Measurements from ENCODE around the gene TMEM52B. TPM values are rescaled to one million over a fixed set of nuclear protein-coding genes. Genes with fewer than 3 reads are reported as not detected.

The TMEM52B gene
- total RNA-seq, 4 donors from 2014 or later: 0.16 TPM; not detected in 3

DNA sequence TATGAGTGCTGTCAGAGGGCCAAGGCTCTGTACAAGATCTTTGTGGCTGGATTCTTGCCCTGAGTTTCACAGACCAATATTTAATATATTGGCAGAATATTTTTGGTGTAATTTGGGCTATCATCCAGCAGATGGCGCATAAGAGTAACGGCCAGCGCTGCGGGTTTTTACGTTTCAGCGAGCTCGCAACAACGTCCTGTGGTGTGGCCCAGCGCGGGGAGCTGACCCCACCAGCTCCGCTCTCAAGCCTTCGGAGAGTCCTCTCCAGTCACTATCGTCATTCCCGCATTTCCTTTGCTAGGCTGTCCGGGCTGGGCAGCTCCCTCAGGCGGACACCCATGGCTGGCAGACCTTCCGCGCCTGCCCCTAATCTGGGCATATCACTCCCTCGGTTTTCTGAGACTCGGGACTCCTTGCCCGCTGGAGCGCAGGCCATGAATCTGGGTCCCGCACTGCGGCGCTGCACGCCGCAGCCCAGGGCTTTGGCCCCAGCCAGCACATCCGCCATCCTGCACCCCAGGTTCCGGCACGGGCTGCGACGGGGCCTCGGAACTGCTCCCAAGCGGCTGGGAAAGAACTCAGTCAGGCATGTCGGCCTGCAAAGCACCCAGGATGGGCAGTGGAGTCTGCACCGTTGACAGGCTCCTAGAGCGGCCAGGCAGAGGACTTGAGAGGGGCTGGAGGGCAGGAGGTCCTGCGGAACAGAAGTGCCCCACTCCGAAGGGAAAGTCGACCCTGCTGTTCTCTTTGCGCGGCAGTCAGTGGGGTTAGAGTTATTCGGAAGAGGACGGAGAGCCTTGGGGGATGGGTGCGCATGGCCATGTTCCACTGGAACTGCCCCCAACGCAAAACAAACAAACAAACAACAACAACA lies 25.3 kb upstream of the TMEM52B start:
- Histone ChIP-seq H3K4me1 (peaks cover 12% of the 10 kb centered on the region), H3K4me3 (peak overlapping the region; percentile 59), H3K9me3 (no peaks in the 10 kb centered on the region), H3K27me3 (no peaks in the 10 kb centered on the region), H3K36me3 (no peaks in the 10 kb centered on the region), H3K27ac (peak overlapping the region; percentile 42)
- DNase-seq (ENCODE audit: low spot score in 2 of 2): peak; percentile 79 to 87
- 14% methylated on average over 37 of the region's 46 CpGs for WGBS
- no peak for TF ChIP-seq POLR2A (IDR thresholded peaks at IDR 0.05)
- TF ChIP-seq POLR2AphosphoS5 (IDR thresholded peaks at IDR 0.05): peak in 1 of 3 donors; percentile 14
- TF ChIP-seq EP300 (IDR thresholded peaks at IDR 0.05): no peak
- TF ChIP-seq CTCF (IDR thresholded peaks at IDR 0.05): peak; percentile 55 to 73

- Histone ChIP-seq H3K27me3 (no peaks in the 10 kb centered on the region), H3K9me3 (no peaks in the 10 kb centered on the region), H3K4me1 (peaks cover 12% of the 10 kb centered on the region), H3K4me3 (peak overlapping the region; percentile 59), H3K36me3 (no peaks in the 10 kb centered on the region), H3K27ac (no peak overlapping the region)
- TF ChIP-seq POLR2A (IDR thresholded peaks at IDR 0.05) (no peak), EP300 (IDR thresholded peaks at IDR 0.05) (no peak), CTCF (IDR thresholded peaks at IDR 0.05) (no peak), POLR2AphosphoS5 (IDR thresholded peaks at IDR 0.05) (no peak)
- DNase-seq (ENCODE audit: low spot score in 2 of 2): no peak
- 69% methylated on average over 6 of the region's 6 CpGs for WGBS
These were observed 24.7 kb upstream of the TMEM52B start for GRCh38 chr12:10154145-10154496.

GRCh38 chr12:10155966-10156365 lies 22.9 kb upstream of the TMEM52B start:
- Histone ChIP-seq H3K4me3 (no peak overlapping the region), H3K27ac (no peak overlapping the region)
- DNase-seq (ENCODE audit: low spot score in 2 of 2): no peak

DNA sequence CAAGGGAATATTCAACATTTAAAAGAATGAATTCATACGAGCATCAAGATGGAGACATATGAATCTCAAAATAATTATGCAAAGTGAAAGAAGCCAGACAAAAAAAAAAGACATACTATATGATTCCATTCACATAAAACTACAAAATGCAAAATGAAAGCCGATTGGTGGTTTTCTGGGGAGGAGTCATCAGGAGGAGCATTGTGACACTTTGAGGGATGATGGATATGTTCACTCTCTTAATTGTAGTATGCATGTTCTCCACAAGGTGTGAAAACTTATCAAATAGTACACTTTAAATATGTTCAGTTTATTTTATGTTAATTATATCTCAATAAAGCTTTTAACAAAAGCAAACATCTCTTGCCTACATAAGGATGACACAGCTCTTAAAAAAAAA lies 20.4 kb upstream of the TMEM52B start:
- Histone ChIP-seq H3K27ac (no peak overlapping the region), H3K9me3 (no peaks in the 10 kb centered on the region), H3K27me3 (no peaks in the 10 kb centered on the region), H3K4me3 (no peak overlapping the region), H3K4me1 (peaks cover 16% of the 10 kb centered on the region), H3K36me3 (no peaks in the 10 kb centered on the region)
- TF ChIP-seq POLR2A (IDR thresholded peaks at IDR 0.05) (no peak), EP300 (IDR thresholded peaks at IDR 0.05) (no peak), CTCF (IDR thresholded peaks at IDR 0.05) (no peak), POLR2AphosphoS5 (IDR thresholded peaks at IDR 0.05) (no peak)
- DNase-seq (ENCODE audit: low spot score in 2 of 2): no peak
- WGBS: 87% methylated on average over 2 of the region's 2 CpGs

More at GRCh38 chr12:10155966-10156365, 22.9 kb upstream of the TMEM52B start:
- TF ChIP-seq POLR2A (IDR thresholded peaks at IDR 0.05) (no peak), EP300 (IDR thresholded peaks at IDR 0.05) (no peak), CTCF (IDR thresholded peaks at IDR 0.05) (no peak), POLR2AphosphoS5 (IDR thresholded peaks at IDR 0.05) (no peak)
- Histone ChIP-seq H3K27me3 (no peaks in the 10 kb centered on the region), H3K36me3 (no peaks in the 10 kb centered on the region), H3K4me1 (peaks cover 21% of the 10 kb centered on the region), H3K9me3 (no peaks in the 10 kb centered on the region)
- 79% methylated on average over 3 of the region's 3 CpGs for WGBS

DNA sequence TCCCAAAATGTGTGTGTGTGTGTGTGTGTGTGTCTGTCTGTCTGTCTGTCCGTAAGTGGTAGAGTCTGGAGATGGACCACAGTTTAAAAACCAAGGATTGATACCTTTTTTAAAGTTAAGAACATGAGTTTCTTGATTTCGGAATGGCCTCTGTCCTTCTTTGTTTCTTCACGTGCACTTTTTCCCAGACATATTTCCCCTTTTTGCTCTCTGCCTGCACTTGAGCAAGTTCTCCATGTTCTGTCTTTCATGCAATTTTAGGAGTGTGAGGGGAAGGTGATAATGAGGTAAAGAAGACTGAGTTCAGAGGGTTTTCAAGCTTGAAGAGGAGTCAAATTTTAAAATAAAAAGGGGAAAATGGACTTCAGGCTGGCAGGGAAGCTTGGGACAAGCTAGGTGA lies 19.6 kb upstream of the TMEM52B start:
- Histone ChIP-seq H3K27me3 (no peaks in the 10 kb centered on the region), H3K9me3 (no peaks in the 10 kb centered on the region), H3K36me3 (no peaks in the 10 kb centered on the region), H3K4me3 (no peak overlapping the region), H3K27ac (no peak overlapping the region), H3K4me1 (peaks cover 10% of the 10 kb centered on the region)
- TF ChIP-seq POLR2A (IDR thresholded peaks at IDR 0.05): no peak
- no peak for TF ChIP-seq EP300 (IDR thresholded peaks at IDR 0.05)
- no peak for TF ChIP-seq CTCF (IDR thresholded peaks at IDR 0.05)
- 65% methylated on average over 3 of the region's 3 CpGs for WGBS
- no peak for DNase-seq (ENCODE audit: low spot score in 2 of 2)

All from suprapubic skin (tissue), 4 donors.